Right atrium auricular region (tissue), 2 donors: ENCODE data around the gene SAMSN1. TPM values are rescaled to one million over a fixed set of nuclear protein-coding genes. Genes with fewer than 3 reads are reported as not detected.
"Not testable (repeated sequence)": the region's sequence is repeated elsewhere in the genome, so short reads cannot be mapped to it uniquely, and the experiment has no call there.

ENCODE experiments used
- DNase-seq: peaks from one replicate; pipeline ENCODE4 v3.0.0-alpha.2; 2019; ENCODE audit warnings: low spot score
- H3K27ac ChIP-seq, 2 donors: fragments of 200-600 bp; sonication (generic); 1 replicate in 1 of 2; 2 replicates in 1 of 2; pipeline ENCODE4 v1.5.1; 2016 to 2019
- H3K27me3 ChIP-seq, 2 donors: fragments of 200-600 bp; sonication (generic); one replicate each; pipeline versions ENCODE4 v1.5.1 to v1.6.0; 2017 to 2019
- H3K36me3 ChIP-seq: fragments of 200-600 bp; sonication (generic); one replicate; pipeline ENCODE4 v1.5.1; 2016
- H3K4me1 ChIP-seq, 2 donors: fragments of 200-600 bp; sonication (generic); one replicate each; pipeline versions ENCODE4 v1.5.1 to v1.6.0; 2017 to 2019
- H3K4me3 ChIP-seq, 2 donors: fragments of 200-600 bp; sonication (generic); 1 replicate in 1 of 2; 2 replicates in 1 of 2; pipeline ENCODE4 v1.5.1; 2017 to 2019; ENCODE audit warnings: mild to moderate bottlenecking in 1 of 2, moderate library complexity in 1 of 2
- H3K9me3 ChIP-seq, 2 donors: fragments of 200-600 bp; sonication (generic); one replicate each; pipeline ENCODE4 v1.5.1; 2019
- total RNA-seq, 2 donors: library from RNA; depleted of rRNA; stranded (reverse); fragments of >200 nt; gene quantifications; one replicate each; pipeline ENCODE4 v1.1.0, GENCODE V29; 2016
- TF ChIP-seq, protein P1 (sequence below), 2 donors: fragments of 200-600 bp; sonication (generic); IDR thresholded peaks; one replicate each; pipeline ENCODE4 v1.5.1; 2019; ENCODE audit warnings: antibody characterized with exemption in 2 of 2

The SAMSN1 gene
- total RNA-seq, 2 donors from 2014 or later = 3.2 to 3.7 TPM

DNA sequence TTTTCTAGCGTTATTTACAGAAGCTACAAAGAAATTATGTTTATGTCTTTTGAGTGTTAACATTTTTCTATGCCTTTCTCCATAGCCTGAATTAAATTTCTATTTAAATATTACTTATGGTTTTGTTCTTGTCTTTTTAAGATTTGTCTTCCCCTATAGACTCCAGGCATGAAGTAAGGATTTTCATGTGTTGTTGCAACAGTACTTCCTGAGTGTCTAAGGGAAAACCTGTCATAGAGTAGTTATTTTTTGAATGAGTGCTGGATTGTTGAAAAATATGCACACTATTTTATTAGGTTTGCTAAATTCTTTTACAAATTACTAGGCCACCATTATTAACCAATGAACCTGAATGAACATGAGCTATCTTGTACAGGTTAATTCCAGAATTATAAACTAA, 27.1 kb downstream of the SAMSN1 start:
- H3K4me3 ChIP-seq = no peak overlapping the region
- no peaks in the 10 kb centered on the region for H3K4me1 ChIP-seq
- no peak for DNase-seq
- H3K36me3 ChIP-seq = no peaks in the 10 kb centered on the region
- no peaks in the 10 kb centered on the region for H3K27me3 ChIP-seq
- TF ChIP-seq, protein P1, sequence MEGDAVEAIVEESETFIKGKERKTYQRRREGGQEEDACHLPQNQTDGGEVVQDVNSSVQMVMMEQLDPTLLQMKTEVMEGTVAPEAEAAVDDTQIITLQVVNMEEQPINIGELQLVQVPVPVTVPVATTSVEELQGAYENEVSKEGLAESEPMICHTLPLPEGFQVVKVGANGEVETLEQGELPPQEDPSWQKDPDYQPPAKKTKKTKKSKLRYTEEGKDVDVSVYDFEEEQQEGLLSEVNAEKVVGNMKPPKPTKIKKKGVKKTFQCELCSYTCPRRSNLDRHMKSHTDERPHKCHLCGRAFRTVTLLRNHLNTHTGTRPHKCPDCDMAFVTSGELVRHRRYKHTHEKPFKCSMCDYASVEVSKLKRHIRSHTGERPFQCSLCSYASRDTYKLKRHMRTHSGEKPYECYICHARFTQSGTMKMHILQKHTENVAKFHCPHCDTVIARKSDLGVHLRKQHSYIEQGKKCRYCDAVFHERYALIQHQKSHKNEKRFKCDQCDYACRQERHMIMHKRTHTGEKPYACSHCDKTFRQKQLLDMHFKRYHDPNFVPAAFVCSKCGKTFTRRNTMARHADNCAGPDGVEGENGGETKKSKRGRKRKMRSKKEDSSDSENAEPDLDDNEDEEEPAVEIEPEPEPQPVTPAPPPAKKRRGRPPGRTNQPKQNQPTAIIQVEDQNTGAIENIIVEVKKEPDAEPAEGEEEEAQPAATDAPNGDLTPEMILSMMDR (IDR thresholded peaks at IDR 0.05) = no peak
- no peaks in the 10 kb centered on the region for H3K9me3 ChIP-seq
- no peak overlapping the region for H3K27ac ChIP-seq

DNA sequence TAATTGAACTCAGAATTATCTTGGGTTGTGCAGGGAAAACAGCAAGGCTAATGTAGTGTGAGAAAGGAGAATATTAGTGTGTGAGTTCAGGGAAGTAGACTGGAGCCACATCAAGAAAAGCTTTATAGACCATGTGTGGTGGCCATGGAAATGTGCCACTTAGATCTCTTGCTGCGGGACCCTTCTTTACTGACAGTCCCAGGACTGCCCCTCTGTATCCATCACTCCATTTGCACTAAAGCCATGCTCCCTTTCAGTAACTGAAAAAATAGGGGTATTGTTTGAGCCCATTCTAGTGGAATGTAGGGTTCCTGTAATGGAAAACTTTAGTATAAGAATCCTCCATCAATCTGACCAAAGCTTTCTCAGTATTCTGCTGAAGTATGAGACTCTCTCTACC, 32.3 kb downstream of the SAMSN1 start:
- Histone ChIP-seq H3K4me1 (no peaks in the 10 kb centered on the region), H3K9me3 (no peaks in the 10 kb centered on the region), H3K27me3 (no peaks in the 10 kb centered on the region), H3K4me3 (no peak overlapping the region), H3K27ac (no peak overlapping the region), H3K36me3 (no peaks in the 10 kb centered on the region)
- TF ChIP-seq, protein P1 (IDR thresholded peaks at IDR 0.05) = no peak
- no peak for DNase-seq

DNA sequence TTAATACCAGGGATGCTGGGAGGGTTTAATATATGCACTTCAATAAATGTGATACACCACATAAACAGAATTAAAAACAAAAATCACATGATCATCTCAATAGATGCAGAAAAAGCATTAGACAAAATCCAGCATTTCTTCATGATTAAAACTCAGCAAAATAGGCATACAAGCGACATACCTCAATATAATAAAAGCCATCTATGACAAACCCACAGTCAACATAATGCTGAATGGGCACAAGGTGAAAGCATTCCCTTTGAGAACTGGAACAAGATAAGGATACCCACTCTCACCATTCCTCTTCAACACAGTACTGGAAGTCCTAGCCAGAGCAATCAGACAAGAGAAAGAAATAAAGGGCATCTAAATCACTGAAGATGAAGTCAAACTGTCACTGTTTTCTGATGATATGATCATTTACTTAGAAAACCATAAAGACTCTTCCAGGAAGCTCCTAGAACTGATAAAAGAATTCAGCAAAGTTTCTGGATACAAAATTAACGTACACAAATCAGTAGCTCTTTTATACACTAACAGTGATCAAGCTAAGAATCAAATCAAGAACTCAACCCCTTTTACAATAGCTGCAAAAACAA, 39.2 kb downstream of the SAMSN1 start:
- not testable (repeated sequence) for H3K27ac ChIP-seq, H3K36me3 ChIP-seq, H3K27me3 ChIP-seq, H3K4me3 ChIP-seq, H3K4me1 ChIP-seq, H3K9me3 ChIP-seq, DNase-seq

DNA sequence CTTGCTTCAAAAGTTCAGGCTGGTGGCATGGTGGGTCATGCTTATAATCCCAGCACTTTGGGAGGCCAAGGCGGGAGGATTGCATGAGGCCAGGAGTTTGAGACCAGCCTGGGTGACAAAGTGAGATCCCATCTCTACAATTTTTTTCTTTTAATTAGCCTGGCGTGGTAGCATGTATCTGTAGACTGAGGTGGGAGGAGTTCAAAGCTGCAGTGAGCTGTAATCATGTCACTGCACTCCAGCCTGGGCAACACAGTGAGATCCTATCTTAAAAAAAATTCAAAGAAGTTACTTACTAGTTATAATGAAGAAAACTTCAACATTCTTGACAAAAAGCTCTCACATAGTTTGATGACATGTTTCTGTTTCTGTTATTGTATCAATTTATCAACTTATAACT, 45.2 kb downstream of the SAMSN1 start:
- DNase-seq = no peak
- Histone ChIP-seq H3K27ac (no peak overlapping the region), H3K4me1 (no peaks in the 10 kb centered on the region), H3K36me3 (no peaks in the 10 kb centered on the region), H3K27me3 (no peaks in the 10 kb centered on the region), H3K4me3 (no peak overlapping the region), H3K9me3 (no peaks in the 10 kb centered on the region)
- TF ChIP-seq, protein P1 (IDR thresholded peaks at IDR 0.05) = no peak

DNA sequence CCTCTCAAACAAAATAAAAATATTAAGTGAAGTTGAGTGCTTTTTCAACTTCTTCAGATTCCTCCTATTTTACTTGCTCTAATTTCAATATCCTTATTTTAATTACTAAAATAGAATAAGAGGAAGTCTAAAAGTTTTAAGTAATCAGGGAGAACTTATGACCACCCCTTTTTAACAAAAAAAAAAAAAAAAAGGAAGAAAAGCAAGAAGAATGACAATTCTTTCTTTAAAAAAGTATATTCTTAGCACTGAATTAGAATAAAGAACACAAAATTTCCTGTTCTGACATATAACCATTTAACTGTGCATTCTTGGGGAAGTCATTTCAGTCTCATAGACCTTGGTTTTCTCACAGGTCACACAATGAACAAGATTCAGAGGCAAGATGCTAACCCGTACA, 46.8 kb downstream of the SAMSN1 start:
- TF ChIP-seq, protein P1 (IDR thresholded peaks at IDR 0.05) = no peak
- no peaks in the 10 kb centered on the region for H3K4me1 ChIP-seq
- no peak overlapping the region for H3K4me3 ChIP-seq
- no peak for DNase-seq
- no peak overlapping the region for H3K27ac ChIP-seq
- H3K27me3 ChIP-seq = no peaks in the 10 kb centered on the region
- no peaks in the 10 kb centered on the region for H3K36me3 ChIP-seq
- no peaks in the 10 kb centered on the region for H3K9me3 ChIP-seq

DNA sequence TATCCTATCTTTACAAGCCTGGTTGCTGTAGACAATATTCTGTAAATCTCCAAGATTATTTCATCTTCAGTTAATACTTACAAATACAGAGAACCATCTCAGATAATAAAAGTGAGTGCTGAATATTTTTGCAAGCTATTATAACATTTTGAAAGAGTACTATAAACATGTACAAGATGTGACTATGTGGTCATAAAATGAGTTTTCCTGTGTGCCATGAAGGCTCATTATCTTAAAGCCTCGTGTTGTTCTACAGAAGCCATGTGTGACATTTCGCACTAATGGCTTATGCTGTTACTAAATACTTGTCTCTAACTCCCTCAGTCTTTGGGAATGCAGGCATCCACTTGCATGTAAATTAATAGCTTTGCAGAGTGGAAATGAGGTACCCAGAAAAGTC, 48.3 kb downstream of the SAMSN1 start:
- Histone ChIP-seq H3K9me3 (no peaks in the 10 kb centered on the region), H3K27ac (no peak overlapping the region), H3K4me3 (no peak overlapping the region), H3K27me3 (no peaks in the 10 kb centered on the region), H3K4me1 (no peaks in the 10 kb centered on the region), H3K36me3 (no peaks in the 10 kb centered on the region)
- TF ChIP-seq, protein P1 (IDR thresholded peaks at IDR 0.05) = no peak
- DNase-seq = no peak
